Effector CD4-positive, alpha-beta T cell (primary cell): ENCODE results near the gene MYT1.

Source experiments
- DNase-seq: peaks from one replicate; pipeline ENCODE4 v3.0.0-alpha.2; 2020

Gene MYT1

GRCh38 chr20:64155258-64156135 is 8.8 kb upstream of the MYT1 start:
- no peak for DNase-seq

- DNase-seq, result no peak
These were observed 7.9 kb upstream of the MYT1 start for GRCh38 chr20:64156136-64156885.

- DNase-seq, result no peak
These were observed 7.1 kb upstream of the MYT1 start for GRCh38 chr20:64156886-64157875.

GRCh38 chr20:64157878-64158277 is 6.4 kb upstream of the MYT1 start:
- no peak for DNase-seq

GRCh38 chr20:64158346-64159285 is 5.6 kb upstream of the MYT1 start:
- no peak for DNase-seq

GRCh38 chr20:64159286-64159680 is 5.0 kb upstream of the MYT1 start:
- DNase-seq, result no peak

GRCh38 chr20:64159711-64160110 is 4.5 kb upstream of the MYT1 start:
- DNase-seq, result no peak

- no peak for DNase-seq
These were observed 4.1 kb upstream of the MYT1 start for GRCh38 chr20:64160118-64160517.

- DNase-seq, result no peak
These were observed 3.5 kb upstream of the MYT1 start for GRCh38 chr20:64160526-64161355.

GRCh38 chr20:64161356-64162238 is 2.7 kb upstream of the MYT1 start:
- no peak for DNase-seq

- DNase-seq, result no peak
These were observed 1.9 kb upstream of the MYT1 start for GRCh38 chr20:64162239-64162910.

GRCh38 chr20:64163776-64164122 is 503 bp upstream of the MYT1 start:
- no peak for DNase-seq

GRCh38 chr20:64165866-64166600 is 1.8 kb downstream of the MYT1 start:
- DNase-seq, result no peak

- no peak for DNase-seq
These were observed 2.7 kb downstream of the MYT1 start for GRCh38 chr20:64166721-64167615.

- no peak for DNase-seq
These were observed 3.4 kb downstream of the MYT1 start for GRCh38 chr20:64167676-64168075.

GRCh38 chr20:64168381-64169090 is 4.3 kb downstream of the MYT1 start:
- DNase-seq, result no peak

GRCh38 chr20:64169091-64169560 is 4.9 kb downstream of the MYT1 start:
- DNase-seq, result no peak
